Osteoblast (primary cell): ENCODE results near the gene CHST11. TPM values are rescaled to one million over a fixed set of nuclear protein-coding genes. Genes with fewer than 3 reads are reported as not detected.

ENCODE experiments used
- DNase-seq: peaks from one replicate; pipeline ENCODE4 v3.0.0; 2011; ENCODE audit warnings: low spot score, mixed read lengths; ENCODE audit not compliant: insufficient read length; ENCODE audit errors: missing footprints
- H2AFZ ChIP-seq: 2 replicates; pipeline ENCODE4 v1.6.0; 2011; ENCODE audit warnings: mild to moderate bottlenecking, low read length
- H3K27ac ChIP-seq: 2 replicates; pipeline ENCODE4 v1.5.1; 2011; ENCODE audit warnings: mild to moderate bottlenecking, low read depth, low read length, moderate library complexity
- H3K27me3 ChIP-seq: 2 replicates; pipeline ENCODE4 v1.6.0; 2012; ENCODE audit warnings: mild to moderate bottlenecking, control low read depth, inconsistent platforms, low read length, moderate library complexity; ENCODE audit not compliant: insufficient read depth
- H3K36me3 ChIP-seq: 2 replicates; pipeline ENCODE4 v1.5.1; 2011; ENCODE audit warnings: mild to moderate bottlenecking, low read length, control low read depth, moderate library complexity; ENCODE audit not compliant: insufficient read depth
- H3K4me1 ChIP-seq: 2 replicates; pipeline ENCODE4 v1.5.1; 2011; ENCODE audit warnings: mild to moderate bottlenecking, low read length, control low read depth, moderate library complexity; ENCODE audit not compliant: insufficient read depth
- H3K4me2 ChIP-seq: 2 replicates; pipeline ENCODE4 v1.6.0; 2011; ENCODE audit warnings: mild to moderate bottlenecking, low read length; ENCODE audit not compliant: insufficient read depth
- H3K4me3 ChIP-seq: fragments of 200-600 bp; sonication (generic); 3 replicates; pipeline ENCODE4 v1.5.1; 2012; ENCODE audit warnings: mild to moderate bottlenecking, low read length, inconsistent platforms; ENCODE audit not compliant: insufficient read depth
- H3K79me2 ChIP-seq: 2 replicates; pipeline ENCODE4 v1.6.0; 2012; ENCODE audit warnings: mild to moderate bottlenecking, low read length, control low read depth, inconsistent platforms; ENCODE audit not compliant: insufficient read depth
- H3K9me3 ChIP-seq: 2 replicates; pipeline ENCODE4 v1.5.1; 2011; ENCODE audit warnings: low read depth, low read length, control low read depth
- H4K20me1 ChIP-seq: 2 replicates; pipeline ENCODE4 v1.6.0; 2012; ENCODE audit warnings: mild to moderate bottlenecking, low read length, control low read depth; ENCODE audit not compliant: insufficient read depth
- CTCF ChIP-seq: IDR thresholded peaks from 2 replicates; pipeline ENCODE4 v1.5.1; 2011; ENCODE audit warnings: mild to moderate bottlenecking, low read depth, low read length, moderate library complexity; ENCODE audit errors: extremely low read depth
- total RNA-seq: library from RNA; depleted of rRNA; stranded (reverse); fragments of >200 nt; gene quantifications from 2 replicates; pipeline ENCODE4 v1.2.3, GENCODE V29; 2012

The CHST11 gene
- total RNA-seq, 1 donor: 24.6 TPM

GRCh38 chr12:104463368-104463767 lies 6.6 kb downstream of the CHST11 start:
- no peaks in the 10 kb centered on the region for H3K27me3 ChIP-seq
- H3K27ac ChIP-seq: no peak overlapping the region
- peaks cover 4% of the 10 kb centered on the region for H4K20me1 ChIP-seq
- no peaks in the 10 kb centered on the region for H3K9me3 ChIP-seq
- peaks cover 19% of the 10 kb centered on the region for H3K4me1 ChIP-seq
- H2AFZ ChIP-seq: no peak overlapping the region
- H3K4me3 ChIP-seq: no peak overlapping the region
- peaks cover 87% of the 10 kb centered on the region for H3K79me2 ChIP-seq
- DNase-seq: no peak
- TF ChIP-seq CTCF: no peak
- H3K36me3 ChIP-seq: no peaks in the 10 kb centered on the region
- H3K4me2 ChIP-seq: no peak overlapping the region

GRCh38 chr12:104464899-104465298 lies 8.2 kb downstream of the CHST11 start:
- no peak overlapping the region for H2AFZ ChIP-seq
- H4K20me1 ChIP-seq: peaks cover 4% of the 10 kb centered on the region
- peaks cover 85% of the 10 kb centered on the region for H3K79me2 ChIP-seq
- H3K4me2 ChIP-seq: no peak overlapping the region
- peaks cover 13% of the 10 kb centered on the region for H3K4me1 ChIP-seq
- H3K27ac ChIP-seq: no peak overlapping the region
- DNase-seq: no peak
- no peak for TF ChIP-seq CTCF
- H3K9me3 ChIP-seq: no peaks in the 10 kb centered on the region
- no peak overlapping the region for H3K4me3 ChIP-seq
- no peaks in the 10 kb centered on the region for H3K27me3 ChIP-seq
- no peaks in the 10 kb centered on the region for H3K36me3 ChIP-seq

- H3K27me3 ChIP-seq: no peaks in the 10 kb centered on the region
- no peak for TF ChIP-seq CTCF
- no peak for DNase-seq
- H3K27ac ChIP-seq: no peak overlapping the region
- no peak overlapping the region for H3K4me3 ChIP-seq
- H3K9me3 ChIP-seq: no peaks in the 10 kb centered on the region
- peaks cover 5% of the 10 kb centered on the region for H3K4me1 ChIP-seq
- H3K79me2 ChIP-seq: peaks cover 80% of the 10 kb centered on the region
- no peak overlapping the region for H2AFZ ChIP-seq
- H3K4me2 ChIP-seq: no peak overlapping the region
- H3K36me3 ChIP-seq: no peaks in the 10 kb centered on the region
- H4K20me1 ChIP-seq: no peaks in the 10 kb centered on the region
Measured at GRCh38 chr12:104466709-104467345, 10.1 kb downstream of the CHST11 start.

GRCh38 chr12:104467346-104467837 lies 10.6 kb downstream of the CHST11 start:
- Histone ChIP-seq H3K4me2 (no peak overlapping the region), H2AFZ (no peak overlapping the region), H4K20me1 (no peaks in the 10 kb centered on the region), H3K4me3 (no peak overlapping the region), H3K9me3 (no peaks in the 10 kb centered on the region), H3K79me2 (peaks cover 81% of the 10 kb centered on the region), H3K4me1 (peaks cover 5% of the 10 kb centered on the region), H3K27me3 (no peaks in the 10 kb centered on the region), H3K27ac (no peak overlapping the region), H3K36me3 (no peaks in the 10 kb centered on the region)
- no peak for DNase-seq
- TF ChIP-seq CTCF: no peak
